HG03196 (cell line): ENCODE measurements around the gene GSTP1.
A peak's percentile ranks its signal among the peaks of the same experiment; 100 is the strongest.
"Not testable (repeated sequence)": the region's sequence is repeated elsewhere in the genome, so short reads cannot be mapped to it uniquely, and the experiment has no call there.

ENCODE experiments used
- ATAC-seq: cut with Tn5 transposase; IDR thresholded peaks from one replicate; pipeline ENCODE4 v1.9.1; 2021; ENCODE audit not compliant: unreplicated experiment

Gene GSTP1

DNA sequence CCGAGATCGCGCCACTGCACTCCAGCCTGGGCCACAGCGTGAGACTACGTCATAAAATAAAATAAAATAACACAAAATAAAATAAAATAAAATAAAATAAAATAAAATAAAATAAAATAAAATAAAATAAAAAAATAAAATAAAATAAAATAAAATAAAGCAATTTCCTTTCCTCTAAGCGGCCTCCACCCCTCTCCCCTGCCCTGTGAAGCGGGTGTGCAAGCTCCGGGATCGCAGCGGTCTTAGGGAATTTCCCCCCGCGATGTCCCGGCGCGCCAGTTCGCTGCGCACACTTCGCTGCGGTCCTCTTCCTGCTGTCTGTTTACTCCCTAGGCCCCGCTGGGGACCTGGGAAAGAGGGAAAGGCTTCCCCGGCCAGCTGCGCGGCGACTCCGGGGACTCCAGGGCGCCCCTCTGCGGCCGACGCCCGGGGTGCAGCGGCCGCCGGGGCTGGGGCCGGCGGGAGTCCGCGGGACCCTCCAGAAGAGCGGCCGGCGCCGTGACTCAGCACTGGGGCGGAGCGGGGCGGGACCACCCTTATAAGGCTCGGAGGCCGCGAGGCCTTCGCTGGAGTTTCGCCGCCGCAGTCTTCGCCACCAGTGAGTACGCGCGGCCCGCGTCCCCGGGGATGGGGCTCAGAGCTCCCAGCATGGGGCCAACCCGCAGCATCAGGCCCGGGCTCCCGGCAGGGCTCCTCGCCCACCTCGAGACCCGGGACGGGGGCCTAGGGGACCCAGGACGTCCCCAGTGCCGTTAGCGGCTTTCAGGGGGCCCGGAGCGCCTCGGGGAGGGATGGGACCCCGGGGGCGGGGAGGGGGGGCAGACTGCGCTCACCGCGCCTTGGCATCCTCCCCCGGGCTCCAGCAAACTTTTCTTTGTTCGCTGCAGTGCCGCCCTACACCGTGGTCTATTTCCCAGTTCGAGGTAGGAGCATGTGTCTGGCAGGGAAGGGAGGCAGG is at the start of gene GSTP1:
GSTP1 (plus strand) TSS at position 566 of the 958 bp plus-strand sequence; CDS start at position 598, 32 bp downstream.
- peak; percentile 56 for ATAC-seq

DNA sequence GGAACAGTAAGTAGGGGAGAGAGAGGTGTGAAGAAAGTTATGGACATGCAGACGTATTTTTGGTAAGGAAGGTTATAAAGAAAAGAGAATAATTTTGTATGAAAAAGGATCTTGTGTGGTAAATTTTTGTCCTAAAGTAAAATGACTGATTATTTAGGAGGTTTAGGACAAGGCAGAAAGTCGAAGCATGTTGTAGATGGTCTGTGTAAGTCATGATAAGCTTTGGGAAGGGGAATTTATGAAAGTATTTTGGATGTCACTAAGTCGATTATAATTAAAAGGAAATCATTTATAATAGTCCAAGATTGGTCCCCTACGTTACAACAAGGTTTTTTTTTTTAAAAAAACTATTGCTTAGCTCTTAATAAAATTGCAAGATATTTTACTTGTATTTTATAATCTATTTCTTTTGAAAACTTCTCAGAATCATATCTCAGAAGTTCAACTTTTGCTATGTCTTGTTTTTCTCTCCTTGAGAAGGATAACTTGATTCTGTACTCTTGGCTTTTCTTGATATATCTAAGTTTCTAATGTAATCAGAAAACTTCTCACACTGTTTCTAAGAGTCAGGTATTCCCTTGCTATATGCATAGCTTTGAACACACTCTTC is 49.4 kb upstream of the GSTP1 start:
- ATAC-seq, result no peak

GRCh38 chr11:67535561-67535960 is 48.1 kb upstream of the GSTP1 start:
- ATAC-seq, result no peak

DNA sequence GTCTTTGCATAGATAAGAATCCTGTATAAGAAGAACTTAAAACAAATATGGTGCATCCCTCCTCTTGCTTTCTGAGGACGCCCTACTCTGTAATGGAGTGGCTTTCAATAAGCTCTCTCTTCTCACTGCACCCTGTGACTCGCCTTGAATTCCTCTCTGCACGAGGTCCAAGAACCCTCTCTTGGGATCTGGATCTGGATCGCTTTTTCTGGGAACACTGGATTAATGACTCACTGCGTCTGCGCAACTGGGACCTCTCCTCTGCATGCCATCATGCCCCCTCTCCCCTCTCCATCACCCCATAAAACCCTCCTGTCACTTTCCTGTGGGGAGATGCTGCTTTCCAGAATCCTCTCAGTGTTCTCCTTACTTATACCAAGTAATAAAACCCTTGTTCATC is 45.3 kb upstream of the GSTP1 start:
- no peak for ATAC-seq

DNA sequence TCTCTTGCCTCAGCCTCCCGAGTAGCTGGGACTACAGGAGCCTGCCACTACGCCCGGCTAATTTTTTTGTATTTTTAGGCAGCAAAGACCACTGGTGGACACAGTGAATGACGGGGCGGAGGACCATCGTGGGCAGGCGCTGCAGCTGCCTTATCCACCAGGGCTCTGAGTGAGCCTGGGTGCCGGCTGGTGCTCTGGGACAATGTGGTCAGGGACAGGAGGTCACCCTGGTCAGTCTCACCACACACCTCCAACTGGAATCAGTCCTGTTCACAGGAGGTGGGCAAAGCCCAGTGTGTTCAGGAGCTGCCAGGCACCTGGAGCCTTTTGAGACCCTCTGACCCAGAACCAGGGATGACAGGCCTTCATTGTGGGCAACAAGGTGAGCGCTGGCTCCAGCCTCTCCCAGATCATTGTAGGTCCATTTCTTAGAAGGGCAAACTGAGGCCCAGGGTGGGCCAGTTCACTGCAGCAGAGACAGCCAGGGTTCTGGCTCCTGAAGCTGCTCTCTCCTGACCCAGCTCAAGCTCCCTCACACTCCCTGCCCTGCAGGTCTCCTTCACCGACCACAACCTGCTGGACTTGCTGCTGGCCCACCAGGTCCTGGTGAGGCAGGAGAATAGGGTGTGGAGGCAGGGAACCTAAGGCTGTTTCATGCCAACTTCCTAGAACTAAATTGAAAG is 44.6 kb upstream of the GSTP1 start:
- no peak for ATAC-seq

DNA sequence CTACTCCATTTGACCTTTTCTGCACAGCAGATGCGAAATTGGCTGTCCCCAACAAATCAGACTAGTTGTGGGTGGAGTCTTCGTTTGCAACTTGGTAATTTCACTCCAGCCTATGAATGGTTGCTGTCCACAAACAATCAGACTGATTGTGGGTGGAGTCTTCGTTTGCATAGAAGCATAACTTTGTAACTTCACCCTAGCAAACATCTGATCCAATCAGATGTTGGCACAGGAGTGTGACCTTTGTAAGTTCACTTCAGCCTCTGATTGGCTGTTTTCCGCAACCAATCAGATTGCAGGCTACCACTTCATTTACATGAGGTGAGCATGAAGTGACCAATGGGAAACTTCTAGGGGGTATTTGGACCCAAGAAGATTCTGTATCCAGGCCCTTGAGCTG is 44.1 kb upstream of the GSTP1 start:
- ATAC-seq, result no peak

DNA sequence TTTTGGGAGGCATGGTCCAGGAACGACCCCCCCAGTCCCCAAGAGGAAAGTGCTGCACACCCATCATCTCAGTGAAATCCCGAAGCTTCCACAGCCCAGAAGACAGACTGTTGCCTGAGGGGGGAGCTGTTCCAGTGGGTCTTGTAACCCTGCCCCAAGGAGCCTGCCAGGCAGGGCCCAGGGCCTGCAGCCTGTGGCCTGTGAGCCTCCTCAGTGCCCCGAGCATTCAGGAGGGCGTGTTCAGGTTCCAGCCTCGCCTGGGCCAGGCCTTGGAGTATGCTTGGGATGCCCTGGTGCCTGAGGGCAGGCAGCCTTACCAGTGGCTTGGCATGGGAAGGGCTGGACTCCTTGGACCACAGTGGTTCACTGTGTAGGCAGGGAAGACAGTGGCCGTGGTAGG is 42.4 kb upstream of the GSTP1 start:
- no peak for ATAC-seq

DNA sequence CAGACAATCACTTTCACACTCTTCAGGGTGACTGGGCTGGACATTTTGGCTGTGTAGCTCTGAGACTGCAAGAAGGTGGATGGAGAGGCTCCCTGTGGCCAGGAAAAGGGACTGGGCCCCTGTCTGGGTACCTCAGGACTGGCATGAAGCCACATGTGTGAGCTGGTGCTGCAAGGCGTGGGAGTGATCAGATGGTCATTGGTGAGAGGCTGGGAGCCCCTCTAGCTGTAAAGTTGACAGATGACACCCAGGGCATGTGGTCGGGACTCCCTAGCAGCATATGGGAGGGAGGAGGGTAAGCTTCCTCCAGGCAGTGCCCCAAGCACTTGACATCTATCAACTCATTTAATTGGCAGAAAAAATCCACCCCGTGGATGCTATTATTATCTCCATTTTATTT is 41.4 kb upstream of the GSTP1 start:
- no peak for ATAC-seq

DNA sequence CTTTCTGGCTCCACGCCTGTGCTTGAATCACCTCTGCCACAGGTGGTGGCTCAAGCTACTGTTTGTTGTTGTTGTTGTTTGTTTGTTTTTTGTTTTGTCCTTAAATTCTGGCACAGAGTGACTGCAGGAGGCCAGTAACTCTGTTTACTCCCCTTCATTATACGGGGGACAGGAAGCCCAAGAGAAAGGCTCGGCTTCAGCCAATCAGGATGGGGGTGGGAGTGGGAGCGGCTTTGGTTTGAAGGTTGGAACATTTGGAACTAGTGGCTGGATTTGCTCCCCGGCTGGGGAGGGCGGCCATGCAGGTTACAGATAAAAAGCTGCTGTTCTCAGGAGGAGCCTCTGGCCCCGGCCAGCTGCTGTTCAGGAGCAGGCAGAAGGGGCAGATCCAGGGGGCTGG is 40.6 kb upstream of the GSTP1 start:
- ATAC-seq, result no peak

DNA sequence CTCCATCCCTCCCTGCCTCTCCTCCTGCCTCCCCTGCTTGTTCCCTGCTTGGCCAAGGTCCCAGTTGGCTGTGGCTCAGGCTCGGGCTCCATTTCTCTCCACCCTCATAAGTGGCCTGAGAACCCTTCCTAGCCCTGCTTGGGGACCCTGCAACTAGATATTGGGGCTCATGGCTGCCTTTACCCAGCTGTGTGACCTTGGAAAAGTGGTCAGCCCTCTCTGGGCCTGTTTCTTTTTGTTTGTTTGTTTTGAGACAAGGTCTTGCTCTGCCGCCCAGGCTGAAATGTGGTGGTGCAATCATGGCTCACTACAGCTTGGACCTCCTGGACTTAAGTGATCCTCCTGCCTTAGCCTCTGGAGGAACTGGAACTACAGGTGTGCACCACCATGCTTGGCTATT is 40.0 kb upstream of the GSTP1 start:
- no peak for ATAC-seq

DNA sequence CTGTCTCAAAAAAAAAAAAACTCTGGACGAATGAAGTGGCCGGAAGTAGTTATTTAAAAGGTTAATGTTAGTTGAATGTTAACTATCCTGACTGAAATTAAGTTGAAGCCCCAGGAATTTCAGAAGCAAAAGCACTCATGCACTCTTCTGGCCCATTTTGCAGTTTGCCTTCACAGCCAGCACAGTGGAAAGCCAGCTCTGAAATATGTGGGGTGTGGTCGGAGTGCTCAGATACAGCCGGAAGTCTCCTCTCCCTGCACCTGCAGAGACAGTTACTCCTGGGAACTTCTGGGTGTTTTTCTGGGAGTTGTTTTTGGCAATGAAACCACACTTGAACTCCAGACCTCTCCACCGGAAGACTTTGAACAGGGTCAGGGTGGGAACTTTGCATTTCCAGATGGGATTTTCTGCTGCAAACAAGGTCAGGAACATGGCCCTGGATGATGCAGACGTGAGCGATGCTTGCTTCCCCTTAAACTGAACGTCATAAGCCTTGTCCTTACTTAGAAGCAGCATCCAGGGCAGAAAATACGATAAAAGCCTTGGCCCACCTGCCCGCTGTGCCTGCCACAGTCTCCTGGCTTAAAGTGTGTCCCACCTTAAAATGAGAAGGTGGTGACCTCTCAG is 38.9 kb upstream of the GSTP1 start:
- ATAC-seq, result no peak

DNA sequence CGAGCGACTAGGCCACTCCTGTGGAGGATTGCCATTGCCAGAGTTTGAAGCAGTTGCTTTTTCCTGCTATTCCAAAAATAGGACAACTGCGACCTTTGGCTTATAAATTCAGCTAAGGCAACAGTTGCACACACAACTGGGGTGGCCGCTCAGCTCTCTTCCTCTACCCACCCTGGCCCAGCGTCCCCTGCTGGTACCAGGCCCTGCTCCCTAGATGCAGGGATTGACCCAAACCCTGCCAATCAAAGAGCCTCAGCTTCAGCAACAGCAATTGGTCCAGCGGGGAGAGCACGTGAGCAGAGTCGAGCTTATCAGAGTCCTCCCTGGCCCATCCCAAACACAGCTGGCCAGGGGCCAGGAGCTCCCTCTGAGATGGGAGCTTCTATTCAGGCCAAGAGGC is 38.3 kb upstream of the GSTP1 start:
- no peak for ATAC-seq

GRCh38 chr11:67548112-67548511 is 35.5 kb upstream of the GSTP1 start:
- not testable (repeated sequence) for ATAC-seq

GRCh38 chr11:67548555-67549110 is 35.0 kb upstream of the GSTP1 start:
- no peak for ATAC-seq

GRCh38 chr11:67551127-67551526 is 32.5 kb upstream of the GSTP1 start:
- ATAC-seq, result no peak

- not testable (repeated sequence) for ATAC-seq
These were observed 31.9 kb upstream of the GSTP1 start for GRCh38 chr11:67551697-67552096.

DNA sequence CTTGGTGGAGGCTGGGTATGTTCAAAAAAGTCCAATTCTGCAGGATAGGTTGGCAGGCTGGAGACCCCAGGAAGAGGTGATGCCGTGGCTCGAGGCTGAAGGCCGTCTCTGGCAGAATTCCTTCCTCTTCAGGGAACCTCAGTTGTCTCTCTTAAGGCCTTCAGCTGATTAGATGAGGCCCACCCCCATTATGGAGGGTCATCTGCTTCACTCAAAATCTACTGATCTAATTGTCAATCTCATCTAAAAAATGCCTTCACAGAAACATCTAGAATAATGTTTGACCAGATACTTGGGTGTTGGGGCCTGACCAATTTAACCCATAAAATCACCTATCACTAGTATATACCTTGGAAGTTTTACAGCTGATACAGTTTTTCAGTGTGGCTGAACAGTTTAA is 27.4 kb upstream of the GSTP1 start:
- ATAC-seq, result no peak

DNA sequence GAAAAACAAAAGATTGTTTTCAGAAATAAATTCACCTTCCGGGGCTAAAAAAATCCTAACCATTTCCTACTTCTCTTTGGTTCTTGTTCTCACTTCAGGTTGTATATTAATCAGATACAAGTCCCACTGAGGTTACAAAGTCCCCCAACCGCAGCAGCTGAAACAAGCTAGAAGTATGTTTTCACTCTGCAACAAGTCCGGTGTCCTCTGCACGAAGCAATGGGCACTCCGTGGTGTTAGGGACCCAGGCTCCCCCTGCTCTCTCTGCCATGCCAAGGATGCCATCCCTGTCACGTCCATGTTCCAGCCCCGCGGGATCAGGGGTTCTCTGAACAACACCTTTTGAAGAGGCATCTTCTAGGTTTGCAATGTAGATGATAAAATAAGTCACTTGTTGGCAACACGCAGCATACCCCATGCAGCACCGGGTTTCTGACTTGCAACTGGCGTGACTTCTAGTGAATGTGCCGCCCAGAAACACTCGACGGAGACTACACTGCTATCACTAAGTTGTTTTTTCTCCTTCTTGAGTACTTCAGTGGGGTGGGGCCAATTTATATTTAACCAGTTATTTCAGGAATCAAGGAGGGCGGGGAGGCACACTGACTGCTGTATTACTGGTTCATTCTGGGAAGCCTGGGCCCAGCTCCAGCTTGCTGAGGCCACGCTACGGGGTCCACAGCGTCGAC is 25.4 kb upstream of the GSTP1 start:
- no peak for ATAC-seq

- peak; percentile 80 for ATAC-seq
These were observed 21.5 kb upstream of the GSTP1 start for GRCh38 chr11:67561971-67562619.
